MV-4-11 (cell line): ENCODE data around the gene CARNS1.

Source experiments
- DNase-seq: peaks from one replicate; lab custom pipeline; 2025; lab: John Stamatoyannopoulos, UW

CARNS1 gene

GRCh38 chr11:67428052-67429001 is 12.8 kb downstream of the CARNS1 start, which contains the start of gene RPS6KB2:
TSS of gene RPS6KB2 (plus strand) at chr11:67428494. CDS start at chr11:67428546, 52 bp downstream.
- peak; percentile 95 for DNase-seq

DNA sequence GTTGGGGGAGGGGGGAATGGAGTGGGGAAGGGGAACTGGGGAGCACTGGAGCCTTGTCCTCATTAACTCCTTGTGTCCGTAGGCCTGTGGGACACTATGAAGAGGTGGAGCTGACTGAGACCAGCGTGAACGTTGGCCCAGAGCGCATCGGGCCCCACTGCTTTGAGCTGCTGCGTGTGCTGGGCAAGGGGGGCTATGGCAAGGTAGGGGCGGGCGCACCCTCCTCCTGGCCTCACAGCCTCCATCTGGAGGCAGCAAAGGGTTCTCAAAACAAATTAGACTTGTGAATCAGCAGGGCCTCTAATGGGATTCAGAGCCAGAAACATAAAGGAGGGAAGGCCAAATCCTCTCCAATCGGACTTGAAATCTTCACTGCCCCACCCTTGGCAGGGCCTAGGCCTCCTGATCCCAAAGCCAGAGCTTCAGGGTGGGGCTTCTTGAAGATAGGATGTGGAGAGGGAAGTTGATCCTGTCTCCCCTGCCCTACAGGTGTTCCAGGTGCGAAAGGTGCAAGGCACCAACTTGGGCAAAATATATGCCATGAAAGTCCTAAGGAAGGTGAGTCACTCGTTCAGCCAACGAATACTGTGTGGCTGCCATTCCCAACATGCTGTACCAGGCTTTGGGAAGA is 13.7 kb downstream of the CARNS1 start:
- no peak for DNase-seq

DNA sequence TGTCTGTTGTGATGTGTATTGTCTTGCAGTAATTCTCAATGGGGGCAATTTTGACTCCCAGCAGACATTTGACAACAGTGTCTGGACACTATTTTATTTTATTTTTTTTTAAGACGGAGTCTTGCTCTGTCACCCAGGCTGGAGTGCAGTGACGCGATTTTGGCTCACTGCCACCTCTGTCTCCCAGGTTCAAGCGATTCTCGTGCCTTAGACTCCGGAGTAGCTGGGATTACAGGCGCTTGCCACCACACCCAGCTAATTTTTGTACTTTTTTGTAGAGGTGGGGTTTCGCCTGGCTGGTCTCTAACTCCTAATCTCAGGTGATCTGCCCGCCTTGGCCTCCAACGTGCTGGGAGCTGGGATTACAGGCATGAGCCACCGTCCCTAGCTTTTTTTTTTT is 14.2 kb downstream of the CARNS1 start:
- no peak for DNase-seq

DNA sequence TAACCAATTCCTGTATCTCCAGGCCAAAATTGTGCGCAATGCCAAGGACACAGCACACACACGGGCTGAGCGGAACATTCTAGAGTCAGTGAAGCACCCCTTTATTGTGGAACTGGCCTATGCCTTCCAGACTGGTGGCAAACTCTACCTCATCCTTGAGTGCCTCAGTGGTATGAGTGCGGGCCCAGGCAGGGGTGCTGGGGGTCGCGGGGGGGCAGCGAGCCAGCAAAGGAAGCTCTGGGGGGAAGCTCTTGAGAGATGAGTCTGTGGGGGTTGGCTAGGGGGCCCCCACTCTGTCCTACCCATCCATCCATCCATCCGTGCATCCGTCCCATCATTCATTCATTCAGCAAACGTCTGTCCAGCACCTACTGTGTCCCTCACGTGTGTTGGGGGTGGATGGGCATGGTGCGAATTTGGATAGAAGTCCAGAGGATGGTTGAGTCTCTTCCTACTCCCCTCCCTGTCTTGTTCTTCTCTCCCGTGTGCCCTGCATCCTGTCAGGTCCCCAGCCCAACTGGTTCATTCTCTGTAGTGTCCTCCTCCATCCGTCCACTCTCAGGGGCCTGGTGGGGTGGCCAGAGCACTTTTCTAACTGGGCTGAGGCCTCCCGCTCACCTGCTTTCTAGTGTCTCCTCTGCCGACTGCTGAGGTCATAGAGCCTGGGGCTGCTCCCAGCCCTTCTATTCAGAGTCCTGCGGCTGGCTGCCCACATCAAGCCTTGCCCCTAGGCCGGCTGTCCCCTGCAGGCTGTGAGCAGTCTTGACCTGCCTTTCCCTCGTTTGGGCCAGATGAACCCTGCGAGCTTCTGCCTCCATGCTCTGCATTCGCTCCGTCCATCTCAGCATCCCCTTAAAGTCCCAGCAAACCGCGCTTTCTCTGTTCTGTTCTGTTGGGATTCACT is 16.1 kb downstream of the CARNS1 start:
- DNase-seq: no peak

DNA sequence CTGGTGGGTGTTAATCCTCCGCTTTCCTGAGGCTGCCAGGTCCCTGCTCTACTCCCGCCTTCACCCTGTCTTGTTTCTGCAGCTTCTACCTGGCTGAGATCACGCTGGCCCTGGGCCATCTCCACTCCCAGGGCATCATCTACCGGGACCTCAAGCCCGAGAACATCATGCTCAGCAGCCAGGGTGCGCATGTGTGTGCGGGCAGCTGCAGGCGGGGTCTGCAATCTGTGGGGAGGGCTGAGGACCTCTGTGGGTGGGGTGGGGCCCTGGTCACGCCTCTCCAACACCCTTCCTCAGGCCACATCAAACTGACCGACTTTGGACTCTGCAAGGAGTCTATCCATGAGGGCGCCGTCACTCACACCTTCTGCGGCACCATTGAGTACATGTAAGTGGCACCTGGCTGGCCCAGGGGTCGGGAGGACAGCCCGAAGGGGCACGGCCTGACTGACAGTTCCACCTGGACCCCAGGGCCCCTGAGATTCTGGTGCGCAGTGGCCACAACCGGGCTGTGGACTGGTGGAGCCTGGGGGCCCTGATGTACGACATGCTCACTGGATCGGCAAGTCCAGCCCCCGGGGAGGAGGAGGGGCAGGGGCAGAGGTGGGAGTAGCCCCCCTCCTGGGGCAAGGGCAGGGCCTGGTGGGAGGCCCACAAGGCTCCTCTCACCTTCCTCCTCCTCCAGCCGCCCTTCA is 17.3 kb downstream of the CARNS1 start:
- no peak for DNase-seq

DNA sequence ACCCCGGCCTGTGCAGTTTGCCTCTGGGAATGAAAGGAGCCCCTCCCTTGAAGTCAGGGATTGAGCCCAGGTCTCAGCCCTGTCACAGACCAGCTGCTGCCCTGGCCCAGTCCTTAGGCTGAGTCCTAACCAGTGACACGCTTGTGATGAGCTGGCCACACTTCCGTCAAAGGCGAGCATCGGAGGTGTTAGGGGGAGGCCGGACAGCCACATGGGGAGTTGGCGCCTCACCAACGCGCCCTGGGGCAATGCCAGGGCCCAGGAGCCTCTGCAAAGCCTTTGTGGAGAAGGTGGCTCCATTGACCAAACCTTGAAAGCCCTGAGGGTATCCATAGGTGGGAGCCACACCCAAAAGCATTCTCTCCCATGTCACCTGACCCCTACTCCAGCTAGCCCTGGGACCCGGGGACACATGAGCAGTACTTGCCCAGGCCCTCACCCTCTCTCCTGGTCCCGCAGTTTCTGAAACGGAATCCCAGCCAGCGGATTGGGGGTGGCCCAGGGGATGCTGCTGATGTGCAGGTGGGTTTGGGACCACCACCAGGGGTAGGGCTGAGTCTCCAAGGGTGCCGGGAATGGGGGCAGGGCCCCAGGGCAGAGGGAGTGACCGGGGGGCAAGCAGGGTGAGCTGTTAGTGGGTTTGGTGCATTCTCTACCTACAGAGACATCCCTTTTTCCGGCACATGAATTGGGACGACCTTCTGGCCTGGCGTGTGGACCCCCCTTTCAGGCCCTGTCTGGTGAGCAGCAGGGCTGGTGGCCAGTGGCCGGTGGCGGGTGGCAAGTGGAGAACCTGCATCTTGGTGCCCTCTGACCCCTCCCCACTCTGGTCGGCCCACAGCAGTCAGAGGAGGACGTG is 18.3 kb downstream of the CARNS1 start:
- DNase-seq: no peak

DNA sequence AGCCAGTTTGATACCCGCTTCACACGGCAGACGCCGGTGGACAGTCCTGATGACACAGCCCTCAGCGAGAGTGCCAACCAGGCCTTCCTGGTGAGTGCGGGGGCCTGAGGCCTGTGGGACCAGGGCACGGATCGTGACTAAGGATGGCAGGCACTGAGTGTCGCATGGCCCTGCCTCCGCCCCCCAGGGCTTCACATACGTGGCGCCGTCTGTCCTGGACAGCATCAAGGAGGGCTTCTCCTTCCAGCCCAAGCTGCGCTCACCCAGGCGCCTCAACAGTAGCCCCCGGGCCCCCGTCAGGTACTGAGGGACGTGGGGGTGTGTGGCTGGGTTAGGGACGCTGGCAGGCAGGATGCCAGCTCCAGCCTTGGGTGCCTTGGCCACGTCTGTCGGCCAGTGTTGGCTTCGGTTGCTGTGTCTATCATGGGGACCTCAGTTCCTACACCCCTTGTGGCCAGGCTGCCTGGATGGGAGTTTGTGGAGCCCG is 19.0 kb downstream of the CARNS1 start:
- DNase-seq: no peak

- no peak for DNase-seq
Measured at GRCh38 chr11:67435031-67435726, 19.7 kb downstream of the CARNS1 start.

GRCh38 chr11:67435727-67436458 is 20.4 kb downstream of the CARNS1 start:
- DNase-seq: no peak

GRCh38 chr11:67436459-67437081 is 21.1 kb downstream of the CARNS1 start:
- DNase-seq: no peak

GRCh38 chr11:67437082-67437808 is 21.8 kb downstream of the CARNS1 start, which contains the start of gene PTPRCAP:
TSS of gene PTPRCAP (minus strand) at chr11:67437682. CDS start at chr11:67437619, 63 bp downstream.
- DNase-seq: no peak

DNA sequence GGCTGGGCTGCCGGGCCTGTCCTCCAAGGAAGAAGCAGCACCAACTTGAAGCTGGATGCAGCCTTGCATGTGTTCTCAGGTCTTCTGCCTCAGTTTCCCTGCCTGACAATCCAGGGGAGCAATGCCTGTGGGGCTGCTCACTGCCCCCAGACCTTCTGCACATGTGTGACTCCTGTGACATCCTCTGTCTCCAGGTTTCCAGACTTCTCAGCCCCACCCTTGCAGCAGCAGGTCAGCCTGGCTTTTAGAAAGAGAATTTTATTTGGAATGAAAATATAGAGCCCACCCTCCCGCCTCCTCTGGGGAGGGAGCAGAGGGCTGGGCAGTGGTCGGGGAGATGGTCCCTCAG is 22.3 kb downstream of the CARNS1 start:
- no peak for DNase-seq

GRCh38 chr11:67438158-67438902 is 22.9 kb downstream of the CARNS1 start:
- DNase-seq: no peak

DNA sequence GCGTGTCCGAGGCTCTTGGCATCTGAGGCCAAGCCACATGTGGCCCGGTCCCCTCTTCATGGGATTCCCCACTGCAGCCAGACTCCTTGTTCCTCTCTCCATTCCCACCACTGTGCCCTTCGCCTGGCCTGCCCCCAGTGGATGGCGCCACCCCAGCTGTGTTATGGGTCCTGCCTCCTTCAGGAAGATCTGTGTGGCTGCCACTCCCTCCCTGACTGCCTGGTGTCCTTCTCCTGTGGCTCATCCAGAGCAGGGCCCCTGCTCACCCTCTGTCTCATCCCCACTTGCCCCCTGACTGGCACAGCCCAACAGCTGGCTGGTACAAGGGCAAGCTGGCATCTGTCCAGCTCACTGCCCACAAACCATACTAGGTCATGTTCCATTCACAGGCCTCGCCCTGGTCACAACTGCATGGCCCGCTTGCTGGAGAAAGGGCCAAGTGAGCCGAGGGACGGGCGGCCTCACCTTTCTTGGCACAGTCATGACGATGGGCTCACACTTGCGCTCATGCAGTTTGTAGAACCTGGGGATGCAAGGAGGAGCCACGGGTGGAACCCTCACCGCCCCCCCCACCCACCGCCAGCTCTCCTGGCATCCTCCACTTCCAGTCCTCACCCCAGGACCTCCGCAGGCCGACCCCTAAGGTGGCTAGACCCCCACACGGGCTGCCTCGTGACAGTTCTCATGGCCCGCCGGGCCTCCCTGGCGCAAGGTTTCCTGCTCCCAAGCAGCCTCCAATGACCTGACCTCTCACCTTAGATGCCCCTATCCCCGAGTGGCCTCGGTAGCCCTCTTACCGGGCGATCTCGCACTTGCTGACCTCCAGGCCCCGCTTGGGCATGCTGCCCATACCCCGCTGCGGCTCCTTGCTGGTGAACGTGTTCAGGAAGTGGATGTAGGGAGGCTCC is 24.1 kb downstream of the CARNS1 start:
- peak; percentile 19 for DNase-seq

DNA sequence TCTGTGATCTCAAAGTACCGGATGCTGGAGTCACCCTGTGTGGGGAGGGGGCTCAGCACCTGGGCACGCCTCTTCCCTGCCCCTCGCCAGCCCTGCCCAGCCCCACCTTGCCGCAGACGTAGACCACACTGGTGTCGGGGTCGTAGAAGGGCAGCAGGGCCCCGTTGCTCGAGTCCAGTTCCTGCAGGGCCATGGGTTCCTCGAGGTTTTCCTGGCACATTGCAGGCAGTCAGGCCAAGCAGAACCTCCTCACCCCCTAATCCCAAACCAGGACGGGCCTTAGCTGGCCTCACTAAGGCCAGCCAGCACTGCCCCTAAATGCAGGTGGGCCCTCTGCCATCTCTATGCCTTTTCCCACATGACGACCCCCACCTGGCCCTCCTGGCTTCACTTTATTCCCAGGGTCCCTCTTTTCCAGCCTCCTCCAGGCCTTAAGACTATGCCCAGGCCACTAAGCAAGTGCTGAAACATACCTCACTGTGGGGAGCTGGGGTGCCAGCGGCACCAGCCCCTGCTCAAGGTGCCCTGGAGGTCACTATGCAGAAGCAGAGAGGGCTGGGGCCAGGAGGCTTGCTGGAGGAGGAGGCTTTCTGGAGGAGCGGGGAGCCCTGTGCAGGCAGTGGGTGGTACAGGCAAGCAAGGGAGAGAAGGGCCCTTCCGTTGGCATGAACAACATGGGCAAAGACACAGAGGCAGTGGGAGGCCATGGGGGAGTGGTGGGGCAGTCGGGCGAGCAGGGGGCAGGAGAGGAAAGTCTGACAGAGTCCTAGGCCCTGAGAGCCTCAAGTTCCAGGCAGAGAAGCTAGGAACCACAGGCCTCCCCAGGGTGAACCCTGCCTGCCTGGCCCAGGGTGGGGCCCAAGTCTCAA is 25.0 kb downstream of the CARNS1 start:
- no peak for DNase-seq
